GM12864 (cell line): ENCODE measurements around the gene APOD.
"Not testable (repeated sequence)": the region's sequence is repeated elsewhere in the genome, so short reads cannot be mapped to it uniquely, and the experiment has no call there.

Experiments
- DNase-seq: peaks from one replicate; pipeline ENCODE4 v3.0.0-alpha.2; 2011; ENCODE audit warnings: low read depth
- H3K4me3 ChIP-seq: 2 replicates; pipeline ENCODE4 v1.5.1; 2011; ENCODE audit warnings: mild to moderate bottlenecking, low read depth, low read length, control low read depth
- CTCF ChIP-seq: IDR thresholded peaks from 2 replicates; pipeline ENCODE4 v1.5.1; 2011; ENCODE audit warnings: low read depth, mild to moderate bottlenecking, moderate library complexity, low read length, control low read depth, inconsistent platforms; ENCODE audit errors: missing control alignments

Gene APOD

DNA sequence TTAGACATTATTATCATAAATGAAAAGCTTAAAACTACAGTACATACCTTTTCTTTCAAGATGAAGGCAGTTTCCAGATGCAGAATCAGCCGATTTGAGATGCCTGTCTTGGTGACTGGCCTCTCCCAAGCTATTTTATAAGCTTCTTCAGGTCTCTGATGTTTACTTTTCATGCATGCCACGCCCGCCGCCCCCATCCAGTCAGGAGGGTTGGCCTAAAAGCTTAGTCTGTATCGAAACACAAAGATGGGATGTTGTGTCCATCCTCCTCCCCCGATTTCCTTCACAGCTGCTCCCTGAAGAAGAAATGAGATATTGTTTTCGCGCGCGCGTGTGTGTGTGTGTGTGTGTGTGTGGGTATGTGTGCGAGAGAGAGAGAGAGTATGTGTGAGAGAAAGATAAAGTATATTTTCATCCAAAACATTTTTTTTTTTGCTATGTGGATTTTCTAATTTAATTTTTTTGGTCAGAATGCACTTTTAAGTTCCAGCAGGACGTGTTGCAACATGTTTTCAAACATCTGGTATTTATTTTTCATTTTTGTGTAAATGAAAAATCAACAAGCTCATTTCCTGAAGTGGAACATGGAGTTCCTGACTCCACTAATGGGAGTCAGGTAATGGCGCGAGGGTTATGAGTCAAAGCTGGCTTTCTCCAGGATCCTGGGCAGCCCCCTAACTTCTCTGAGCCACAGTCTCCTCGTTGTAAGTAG is at the start of gene APOD:
TSS of gene APOD (minus strand) at position 110 of the 712 bp plus-strand sequence. CDS start 4,479 bp downstream, outside the sequence.
- TF ChIP-seq CTCF, result no peak
- no peak for DNase-seq
- no peak within 1 kb of the TSS for H3K4me3 ChIP-seq

GRCh38 chr3:195633351-195633750 is 49.6 kb upstream of the APOD start:
- DNase-seq, H3K4me3 ChIP-seq: not testable (repeated sequence)

- DNase-seq, H3K4me3 ChIP-seq: not testable (repeated sequence)
Measured at GRCh38 chr3:195632501-195633185, 48.9 kb upstream of the APOD start.

DNA sequence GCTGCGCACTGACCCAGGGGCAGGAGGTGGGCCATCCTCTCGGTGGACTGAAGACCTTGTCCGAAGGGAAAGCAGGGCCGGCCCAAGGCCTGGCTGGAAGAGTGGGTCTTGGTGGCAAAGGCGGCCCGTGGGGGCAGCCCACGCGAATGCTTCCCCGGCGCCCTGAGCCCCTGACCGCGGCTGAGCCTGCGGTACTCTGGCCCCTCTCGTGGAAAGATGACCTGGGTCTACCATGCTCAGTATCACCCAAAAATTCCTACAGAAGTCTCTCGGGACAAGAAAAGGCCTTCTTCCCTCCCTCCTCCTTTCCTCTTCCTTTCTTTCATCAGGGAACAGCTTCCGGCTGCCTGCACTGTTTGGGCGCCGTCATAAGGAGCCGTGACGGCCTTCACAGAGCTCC is 48.3 kb upstream of the APOD start:
- not testable (repeated sequence) for H3K4me3 ChIP-seq, DNase-seq

DNA sequence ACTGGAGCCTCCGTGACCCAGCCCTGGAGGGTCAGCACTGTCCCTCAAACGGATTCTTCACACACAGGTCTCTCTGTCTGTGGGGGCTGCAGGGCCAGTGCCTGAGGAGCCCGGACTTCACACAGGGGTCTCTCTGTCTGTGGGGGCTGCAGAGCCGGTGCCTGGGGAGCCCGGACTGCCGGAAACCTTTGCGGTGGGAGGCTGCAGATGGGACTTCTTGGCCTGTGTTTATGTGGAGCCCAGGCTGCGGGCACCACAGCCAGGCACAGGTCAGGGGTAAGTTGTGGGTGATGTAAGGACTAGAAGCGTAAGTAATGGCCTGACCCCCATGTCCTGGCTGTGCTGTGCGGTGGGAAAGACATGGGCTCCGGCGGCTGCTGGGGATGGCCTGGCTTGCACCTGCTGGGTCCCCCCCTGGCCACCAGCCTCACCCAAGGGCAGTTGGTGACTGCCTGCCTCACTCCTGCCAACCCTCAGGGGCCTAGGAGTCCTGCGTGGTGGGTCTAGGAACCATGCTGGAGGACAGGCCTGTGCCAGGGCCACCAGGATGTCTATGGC is 47.3 kb upstream of the APOD start:
- H3K4me3 ChIP-seq, DNase-seq: not testable (repeated sequence)

GRCh38 chr3:195630086-195630917 is 46.6 kb upstream of the APOD start:
- DNase-seq, H3K4me3 ChIP-seq: not testable (repeated sequence)

- not testable (repeated sequence) for H3K4me3 ChIP-seq, DNase-seq
Measured at GRCh38 chr3:195629682-195630081, 45.9 kb upstream of the APOD start.

GRCh38 chr3:195628386-195628920 is 44.7 kb upstream of the APOD start:
- H3K4me3 ChIP-seq, DNase-seq: not testable (repeated sequence)

- not testable (repeated sequence) for H3K4me3 ChIP-seq, DNase-seq
Measured at GRCh38 chr3:195627515-195628385, 44.0 kb upstream of the APOD start.

DNA sequence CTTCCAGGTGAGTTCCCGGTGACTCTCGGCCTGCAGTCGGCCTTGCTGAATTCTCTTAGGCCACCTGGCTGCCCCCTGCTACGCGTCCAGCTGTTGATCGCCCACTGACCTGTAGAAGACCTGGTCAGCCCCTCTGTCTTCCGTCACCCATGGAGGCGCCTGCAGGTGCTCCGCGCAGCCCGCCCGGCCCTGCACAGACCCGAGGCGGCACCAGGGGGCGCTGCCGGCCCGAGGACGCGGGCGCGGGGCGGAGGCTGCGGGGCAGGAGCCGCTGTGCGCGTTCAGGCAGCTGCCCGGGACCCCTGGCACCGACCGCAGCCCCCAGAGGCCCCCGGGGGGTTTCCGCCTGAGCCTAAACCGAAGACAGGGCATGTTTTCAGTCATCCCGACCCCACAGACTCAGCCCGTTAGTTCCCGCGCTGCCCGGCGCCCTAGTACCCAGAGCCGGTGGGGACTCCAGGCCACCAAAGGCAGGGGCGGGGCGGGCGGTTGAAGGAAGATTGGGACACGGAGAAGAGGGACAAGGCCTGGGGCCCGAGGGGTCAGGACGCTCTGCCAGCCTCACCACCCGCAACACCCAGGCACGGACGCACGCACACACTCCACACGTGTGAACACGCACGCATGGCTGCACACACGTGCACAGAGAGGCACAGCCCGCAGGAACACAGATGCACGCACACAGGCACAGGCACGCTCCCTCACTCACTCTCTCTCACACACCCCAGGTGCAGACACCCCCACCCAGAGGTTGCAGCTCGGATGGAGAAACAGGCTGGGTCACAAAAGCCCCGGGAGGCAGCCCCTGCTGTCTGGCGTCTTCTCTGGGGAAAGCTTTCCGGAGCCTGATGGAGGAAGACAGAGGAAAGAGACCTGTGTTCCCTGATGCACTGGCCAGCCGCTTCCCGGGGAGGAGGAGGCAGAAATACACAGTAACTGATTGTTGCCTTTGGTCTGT is 41.1 kb upstream of the APOD start:
- not testable (repeated sequence) for H3K4me3 ChIP-seq, DNase-seq

DNA sequence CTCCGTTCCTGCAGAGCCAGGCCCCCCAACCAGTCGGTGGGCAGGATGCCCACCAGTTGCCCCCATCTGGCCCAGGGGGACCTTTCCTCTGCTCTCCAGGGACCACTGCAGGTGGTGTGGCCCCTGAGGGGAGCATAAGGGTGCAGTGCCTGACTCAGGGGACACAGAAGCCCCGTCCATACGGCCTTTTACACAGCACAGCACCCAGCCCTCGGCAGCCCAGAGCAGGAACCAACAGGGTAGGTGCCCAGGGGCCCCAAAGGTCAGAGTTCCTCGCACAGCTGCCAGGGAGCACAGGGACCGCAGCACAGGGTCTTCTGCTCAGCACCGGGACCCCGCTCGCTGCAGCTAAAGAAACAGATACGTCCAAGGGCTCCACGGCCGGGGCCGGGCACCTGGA is 40.4 kb upstream of the APOD start:
- not testable (repeated sequence) for H3K4me3 ChIP-seq

GRCh38 chr3:195623217-195623965 is 39.7 kb upstream of the APOD start:
- not testable (repeated sequence) for H3K4me3 ChIP-seq, DNase-seq

More for the DNA sequence above, 40.4 kb upstream of the APOD start:
- DNase-seq, result not testable (repeated sequence)

- H3K4me3 ChIP-seq, DNase-seq: not testable (repeated sequence)
Measured at GRCh38 chr3:195622523-195623170, 38.9 kb upstream of the APOD start.

GRCh38 chr3:195622012-195622411 is 38.3 kb upstream of the APOD start:
- not testable (repeated sequence) for DNase-seq, H3K4me3 ChIP-seq
